Adrenal gland (tissue), 5 donors: Measurements from ENCODE around the gene FCHSD1.

ENCODE experiments used
- POLR2A ChIP-seq, 2 donors: fragments of 450-650 bp; IDR thresholded peaks; one replicate each; pipeline ENCODE4 v1.6.1; 2017; ENCODE audit warnings: antibody characterized with exemption in 2 of 2, mild to moderate bottlenecking in 2 of 2, moderate library complexity in 1 of 2
- TF ChIP-seq, protein P1 (sequence below), 6 experiments: fragments of 450-650 bp in 4 of 6; fragments of 200-600 bp in 2 of 6; sonication (generic) in 1 of 6; IDR thresholded peaks; 1 replicate in 5 of 6; 2 replicates in 1 of 6; pipeline versions ENCODE4 v1.5.1 to v1.8.0; 2016 to 2021; ENCODE audit warnings: antibody characterized with exemption in 6 of 6, mild to moderate bottlenecking in 2 of 6, moderate library complexity in 1 of 6
- donor health status: DM: no; HTN: no; CAD: no.

DNA sequence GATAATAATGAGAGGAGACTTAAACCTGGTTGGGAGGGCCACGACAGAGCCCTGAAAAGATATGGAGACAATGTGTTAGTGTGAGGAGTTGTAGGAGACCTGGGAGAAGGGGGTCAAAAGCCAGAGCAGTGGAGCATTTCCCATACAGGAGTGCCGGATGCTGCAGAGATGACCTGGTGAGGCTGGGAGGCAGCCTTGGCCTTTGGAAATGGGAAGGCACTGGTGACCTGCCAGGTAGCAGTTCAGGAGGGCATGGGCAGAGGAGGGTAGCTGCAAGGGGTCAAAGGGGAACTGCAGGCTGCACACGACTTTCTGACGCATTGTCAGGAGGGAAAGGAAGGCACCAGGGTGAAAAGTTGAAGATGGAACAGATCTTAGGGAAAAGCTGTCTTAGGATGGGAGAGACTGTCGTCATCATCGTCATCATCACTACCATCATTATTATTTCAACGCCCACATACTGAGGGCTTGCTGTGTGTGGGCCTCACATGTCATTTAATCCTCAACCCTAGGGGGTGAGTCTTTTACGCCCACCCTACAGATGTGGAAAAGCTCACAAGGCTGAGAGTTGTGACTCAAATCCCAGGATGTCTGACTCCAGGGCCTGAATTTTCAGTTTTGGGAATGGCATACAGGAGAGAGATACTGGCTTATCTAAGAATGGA is 17.5 kb upstream of the FCHSD1 start:
- TF ChIP-seq, protein P1, sequence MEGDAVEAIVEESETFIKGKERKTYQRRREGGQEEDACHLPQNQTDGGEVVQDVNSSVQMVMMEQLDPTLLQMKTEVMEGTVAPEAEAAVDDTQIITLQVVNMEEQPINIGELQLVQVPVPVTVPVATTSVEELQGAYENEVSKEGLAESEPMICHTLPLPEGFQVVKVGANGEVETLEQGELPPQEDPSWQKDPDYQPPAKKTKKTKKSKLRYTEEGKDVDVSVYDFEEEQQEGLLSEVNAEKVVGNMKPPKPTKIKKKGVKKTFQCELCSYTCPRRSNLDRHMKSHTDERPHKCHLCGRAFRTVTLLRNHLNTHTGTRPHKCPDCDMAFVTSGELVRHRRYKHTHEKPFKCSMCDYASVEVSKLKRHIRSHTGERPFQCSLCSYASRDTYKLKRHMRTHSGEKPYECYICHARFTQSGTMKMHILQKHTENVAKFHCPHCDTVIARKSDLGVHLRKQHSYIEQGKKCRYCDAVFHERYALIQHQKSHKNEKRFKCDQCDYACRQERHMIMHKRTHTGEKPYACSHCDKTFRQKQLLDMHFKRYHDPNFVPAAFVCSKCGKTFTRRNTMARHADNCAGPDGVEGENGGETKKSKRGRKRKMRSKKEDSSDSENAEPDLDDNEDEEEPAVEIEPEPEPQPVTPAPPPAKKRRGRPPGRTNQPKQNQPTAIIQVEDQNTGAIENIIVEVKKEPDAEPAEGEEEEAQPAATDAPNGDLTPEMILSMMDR (IDR thresholded peaks at IDR 0.05): no peak
- TF ChIP-seq POLR2A (IDR thresholded peaks at IDR 0.05): no peak
